ENCODE measurements around the gene HAND2. TPM values are rescaled to one million over a fixed set of nuclear protein-coding genes. Genes with fewer than 3 reads are reported as not detected.

HAND2 gene
- total and polyA plus RNA-seq, 2 experiments from 2014 or later: 0.15 TPM; not detected in 1

GRCh38 chr4:173532725-173533511, 2.9 kb upstream of the HAND2 start:
- ATAC-seq (no peak), DNase-seq (ENCODE audit: low spot score) (peak; percentile 4)
- H3K27me3 ChIP-seq (ENCODE audit: insufficient read depth): peaks cover 99% of the 10 kb centered on the region
- peaks cover 42% of the 10 kb centered on the region for H3K4me1 ChIP-seq (ENCODE audit: insufficient read depth)
- H3K36me3 ChIP-seq (ENCODE audit: insufficient read depth): no peaks in the 10 kb centered on the region
- no peak overlapping the region for H3K4me3 Mint-ChIP-seq
- H3F3A ChIP-seq (replicated peaks; ENCODE audit: low read depth): peaks cover 31% of the 10 kb centered on the region; the same call in 1 of the 2 replicates
- H3K4me1 Mint-ChIP-seq: peaks cover 43% of the 10 kb centered on the region
- H3K4me3 ChIP-seq: no peak overlapping the region
- H3K9me2 ChIP-seq (ENCODE audit: insufficient read depth): no peaks in the 10 kb centered on the region
- no peak overlapping the region for H2AFZ ChIP-seq
- H3K4me2 ChIP-seq: no peak overlapping the region
- peaks cover 97% of the 10 kb centered on the region for H3K27me3 Mint-ChIP-seq (ENCODE audit: insufficient read depth, low read depth, poor library complexity)
- H3K27ac Mint-ChIP-seq: no peak overlapping the region
- peaks cover 7% of the 10 kb centered on the region; the same call in 1 of the 3 replicates for H3K9me3 Mint-ChIP-seq
- TF ChIP-seq JUNB (IDR thresholded peaks at IDR 0.05; ENCODE audit: unreplicated experiment) (no peak), EZH2 (IDR thresholded peaks at IDR 0.05; ENCODE audit: low read depth, unreplicated experiment) (peak; percentile 78)
- H3K79me2 ChIP-seq (replicated peaks; ENCODE audit: insufficient read depth): no peaks in the 10 kb centered on the region
- peaks cover 53% of the 10 kb centered on the region for H4K20me1 ChIP-seq (replicated peaks; ENCODE audit: insufficient read depth)
- H3K27ac ChIP-seq (ENCODE audit: low read depth): no peak overlapping the region
- H3K36me3 Mint-ChIP-seq (ENCODE audit: low read depth): peaks cover 2% of the 10 kb centered on the region; the same call in 1 of the 3 replicates

GRCh38 chr4:173531086-173531965, 1.3 kb upstream of the HAND2 start:
- Histone ChIP-seq H3K4me3 (peak overlapping the region; percentile 34; the same call in 1 of the 2 replicates), H3K79me2 (replicated peaks; ENCODE audit: insufficient read depth) (no peaks in the 10 kb centered on the region), H3K36me3 (ENCODE audit: insufficient read depth) (no peaks in the 10 kb centered on the region), H3K4me2 (peak overlapping the region; percentile 95), H3F3A (replicated peaks; ENCODE audit: low read depth) (peaks cover 32% of the 10 kb centered on the region), H3K27me3 (ENCODE audit: insufficient read depth) (peaks cover 99% of the 10 kb centered on the region), H3K27ac (ENCODE audit: low read depth) (no peak overlapping the region), H4K20me1 (replicated peaks; ENCODE audit: insufficient read depth) (peaks cover 45% of the 10 kb centered on the region), H2AFZ (no peak overlapping the region), H3K9me2 (ENCODE audit: insufficient read depth) (no peaks in the 10 kb centered on the region), H3K4me1 (ENCODE audit: insufficient read depth) (peaks cover 58% of the 10 kb centered on the region)
- H3K9me3 Mint-ChIP-seq: peaks cover 7% of the 10 kb centered on the region; the same call in 1 of the 3 replicates
- H3K27ac Mint-ChIP-seq: no peak overlapping the region
- TF ChIP-seq EZH2phosphoT487 (IDR thresholded peaks at IDR 0.05; ENCODE audit: unreplicated experiment) (peak; percentile 69), EZH2 (IDR thresholded peaks at IDR 0.05; ENCODE audit: low read depth, unreplicated experiment) (peak; percentile 98), NANOG (IDR thresholded peaks at IDR 0.05; ENCODE audit: borderline replicate concordance) (no peak), STAT1 (IDR thresholded peaks at IDR 0.05; ENCODE audit: unreplicated experiment) (no peak)
- H3K36me3 Mint-ChIP-seq (ENCODE audit: low read depth): peaks cover 2% of the 10 kb centered on the region; the same call in 1 of the 3 replicates
- peaks cover 97% of the 10 kb centered on the region for H3K27me3 Mint-ChIP-seq (ENCODE audit: insufficient read depth, low read depth, poor library complexity)
- peak overlapping the region; percentile 27; the same call in 1 of the 3 replicates for H3K4me3 Mint-ChIP-seq
- peak; percentile 50 for DNase-seq (ENCODE audit: low spot score)
- peaks cover 44% of the 10 kb centered on the region for H3K4me1 Mint-ChIP-seq
- peak; percentile 6 for ATAC-seq

- Histone ChIP-seq H3K27ac (ENCODE audit: low read depth) (no peak overlapping the region), H3K79me2 (replicated peaks; ENCODE audit: insufficient read depth) (no peaks in the 10 kb centered on the region), H3K4me1 (ENCODE audit: insufficient read depth) (peaks cover 64% of the 10 kb centered on the region), H3K9me2 (ENCODE audit: insufficient read depth) (no peaks in the 10 kb centered on the region), H3F3A (replicated peaks; ENCODE audit: low read depth) (peaks cover 36% of the 10 kb centered on the region), H3K27me3 (ENCODE audit: insufficient read depth) (peaks cover 99% of the 10 kb centered on the region), H3K4me2 (peak overlapping the region; percentile 95), H4K20me1 (replicated peaks; ENCODE audit: insufficient read depth) (peaks cover 37% of the 10 kb centered on the region), H2AFZ (no peak overlapping the region), H3K36me3 (ENCODE audit: insufficient read depth) (no peaks in the 10 kb centered on the region), H3K4me3 (peak overlapping the region; percentile 65)
- no peak overlapping the region for H3K27ac Mint-ChIP-seq
- peaks cover 97% of the 10 kb centered on the region for H3K27me3 Mint-ChIP-seq (ENCODE audit: insufficient read depth, low read depth, poor library complexity)
- peaks cover 50% of the 10 kb centered on the region for H3K4me1 Mint-ChIP-seq
- H3K4me3 Mint-ChIP-seq: peak overlapping the region; percentile 79
- DNase-seq (ENCODE audit: low spot score): peak; percentile 28
- peaks cover 2% of the 10 kb centered on the region; the same call in 1 of the 3 replicates for H3K36me3 Mint-ChIP-seq (ENCODE audit: low read depth)
- H3K9me3 Mint-ChIP-seq: peaks cover 7% of the 10 kb centered on the region; the same call in 2 of the 3 replicates
- no peak for ATAC-seq
- TF ChIP-seq EZH2 (IDR thresholded peaks at IDR 0.05; ENCODE audit: low read depth, unreplicated experiment) (peak; percentile 91), POLR2AphosphoS5 (IDR thresholded peaks at IDR 0.05; ENCODE audit: low read depth) (no peak), EZH2phosphoT487 (IDR thresholded peaks at IDR 0.05; ENCODE audit: unreplicated experiment) (peak; percentile 26)
- TF ChIP-seq, protein P1, sequence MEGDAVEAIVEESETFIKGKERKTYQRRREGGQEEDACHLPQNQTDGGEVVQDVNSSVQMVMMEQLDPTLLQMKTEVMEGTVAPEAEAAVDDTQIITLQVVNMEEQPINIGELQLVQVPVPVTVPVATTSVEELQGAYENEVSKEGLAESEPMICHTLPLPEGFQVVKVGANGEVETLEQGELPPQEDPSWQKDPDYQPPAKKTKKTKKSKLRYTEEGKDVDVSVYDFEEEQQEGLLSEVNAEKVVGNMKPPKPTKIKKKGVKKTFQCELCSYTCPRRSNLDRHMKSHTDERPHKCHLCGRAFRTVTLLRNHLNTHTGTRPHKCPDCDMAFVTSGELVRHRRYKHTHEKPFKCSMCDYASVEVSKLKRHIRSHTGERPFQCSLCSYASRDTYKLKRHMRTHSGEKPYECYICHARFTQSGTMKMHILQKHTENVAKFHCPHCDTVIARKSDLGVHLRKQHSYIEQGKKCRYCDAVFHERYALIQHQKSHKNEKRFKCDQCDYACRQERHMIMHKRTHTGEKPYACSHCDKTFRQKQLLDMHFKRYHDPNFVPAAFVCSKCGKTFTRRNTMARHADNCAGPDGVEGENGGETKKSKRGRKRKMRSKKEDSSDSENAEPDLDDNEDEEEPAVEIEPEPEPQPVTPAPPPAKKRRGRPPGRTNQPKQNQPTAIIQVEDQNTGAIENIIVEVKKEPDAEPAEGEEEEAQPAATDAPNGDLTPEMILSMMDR (conservative IDR thresholded peaks at IDR 0.05; ENCODE audit: low read depth in 2 of 2): no peak
- TF ChIP-seq, protein P2, sequence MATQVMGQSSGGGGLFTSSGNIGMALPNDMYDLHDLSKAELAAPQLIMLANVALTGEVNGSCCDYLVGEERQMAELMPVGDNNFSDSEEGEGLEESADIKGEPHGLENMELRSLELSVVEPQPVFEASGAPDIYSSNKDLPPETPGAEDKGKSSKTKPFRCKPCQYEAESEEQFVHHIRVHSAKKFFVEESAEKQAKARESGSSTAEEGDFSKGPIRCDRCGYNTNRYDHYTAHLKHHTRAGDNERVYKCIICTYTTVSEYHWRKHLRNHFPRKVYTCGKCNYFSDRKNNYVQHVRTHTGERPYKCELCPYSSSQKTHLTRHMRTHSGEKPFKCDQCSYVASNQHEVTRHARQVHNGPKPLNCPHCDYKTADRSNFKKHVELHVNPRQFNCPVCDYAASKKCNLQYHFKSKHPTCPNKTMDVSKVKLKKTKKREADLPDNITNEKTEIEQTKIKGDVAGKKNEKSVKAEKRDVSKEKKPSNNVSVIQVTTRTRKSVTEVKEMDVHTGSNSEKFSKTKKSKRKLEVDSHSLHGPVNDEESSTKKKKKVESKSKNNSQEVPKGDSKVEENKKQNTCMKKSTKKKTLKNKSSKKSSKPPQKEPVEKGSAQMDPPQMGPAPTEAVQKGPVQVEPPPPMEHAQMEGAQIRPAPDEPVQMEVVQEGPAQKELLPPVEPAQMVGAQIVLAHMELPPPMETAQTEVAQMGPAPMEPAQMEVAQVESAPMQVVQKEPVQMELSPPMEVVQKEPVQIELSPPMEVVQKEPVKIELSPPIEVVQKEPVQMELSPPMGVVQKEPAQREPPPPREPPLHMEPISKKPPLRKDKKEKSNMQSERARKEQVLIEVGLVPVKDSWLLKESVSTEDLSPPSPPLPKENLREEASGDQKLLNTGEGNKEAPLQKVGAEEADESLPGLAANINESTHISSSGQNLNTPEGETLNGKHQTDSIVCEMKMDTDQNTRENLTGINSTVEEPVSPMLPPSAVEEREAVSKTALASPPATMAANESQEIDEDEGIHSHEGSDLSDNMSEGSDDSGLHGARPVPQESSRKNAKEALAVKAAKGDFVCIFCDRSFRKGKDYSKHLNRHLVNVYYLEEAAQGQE (IDR thresholded peaks at IDR 0.05; ENCODE audit: unreplicated experiment): no peak
These were observed 477 bp upstream of the HAND2 start for GRCh38 chr4:173530326-173531085.

Measured in GM23338 (cell line).